WTC11 (cell line): ENCODE data around the gene FOXN3.
"Not testable (repeated sequence)": the region's sequence is repeated elsewhere in the genome, so short reads cannot be mapped to it uniquely, and the experiment has no call there.

ENCODE experiments used
- CREB1 ChIP-seq: sonication (generic); formaldehyde crosslinking; IDR thresholded peaks from 2 replicates; pipeline ENCODE4 v1.8.0; 2023; ENCODE audit warnings: mild to moderate bottlenecking, missing genetic modification reagents
- NFE2L1 ChIP-seq: sonication (generic); formaldehyde crosslinking; IDR thresholded peaks from 2 replicates; pipeline ENCODE4 v1.8.1; 2023; ENCODE audit warnings: missing genetic modification reagents
- NR1H2 ChIP-seq: sonication (generic); formaldehyde crosslinking; IDR thresholded peaks from 2 replicates; pipeline ENCODE4 v1.9.0; 2021; ENCODE audit warnings: mild to moderate bottlenecking, moderate library complexity, missing genetic modification reagents
- NR2C2 ChIP-seq: sonication (generic); formaldehyde crosslinking; IDR thresholded peaks from 2 replicates; pipeline ENCODE4 v1.8.0; 2022; ENCODE audit warnings: mild to moderate bottlenecking, missing genetic modification reagents
- SMAD3 ChIP-seq: sonication (generic); formaldehyde crosslinking; IDR thresholded peaks from 2 replicates; pipeline ENCODE4 v1.8.0; 2022; ENCODE audit warnings: missing genetic modification reagents, mild to moderate bottlenecking, borderline replicate concordance
- TF ChIP-seq, protein P1 (sequence below): sonication (generic); formaldehyde crosslinking; IDR thresholded peaks from 2 replicates; pipeline ENCODE4 v1.8.0; 2023; ENCODE audit warnings: mild to moderate bottlenecking, missing genetic modification reagents
- TF ChIP-seq, protein P2 (sequence below): fragments of 200-600 bp; IDR thresholded peaks from 2 replicates; pipeline ENCODE4 v1.8.0; 2022; ENCODE audit warnings: antibody characterized with exemption
- TF ChIP-seq, protein P3 (sequence below): sonication (generic); formaldehyde crosslinking; IDR thresholded peaks from 2 replicates; pipeline ENCODE4 v1.8.0; 2022; ENCODE audit warnings: mild to moderate bottlenecking, missing genetic modification reagents

DNA sequence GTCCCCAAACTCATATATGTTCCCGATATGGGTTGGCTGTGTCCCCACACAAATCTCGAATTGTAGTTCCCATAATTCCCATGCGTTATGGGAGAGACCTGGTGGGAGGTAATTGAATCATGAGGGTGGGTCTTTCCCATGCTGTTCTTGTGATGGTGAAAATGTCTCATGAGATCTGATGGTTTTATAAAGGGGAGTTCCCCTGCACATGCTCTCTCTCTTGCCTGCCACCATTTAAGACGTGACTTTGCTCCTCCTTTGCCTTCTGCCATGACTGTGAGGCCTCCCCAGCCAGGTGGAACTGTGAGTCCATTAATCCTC, 166.4 kb downstream of the FOXN3 start:
- TF ChIP-seq, protein P1, sequence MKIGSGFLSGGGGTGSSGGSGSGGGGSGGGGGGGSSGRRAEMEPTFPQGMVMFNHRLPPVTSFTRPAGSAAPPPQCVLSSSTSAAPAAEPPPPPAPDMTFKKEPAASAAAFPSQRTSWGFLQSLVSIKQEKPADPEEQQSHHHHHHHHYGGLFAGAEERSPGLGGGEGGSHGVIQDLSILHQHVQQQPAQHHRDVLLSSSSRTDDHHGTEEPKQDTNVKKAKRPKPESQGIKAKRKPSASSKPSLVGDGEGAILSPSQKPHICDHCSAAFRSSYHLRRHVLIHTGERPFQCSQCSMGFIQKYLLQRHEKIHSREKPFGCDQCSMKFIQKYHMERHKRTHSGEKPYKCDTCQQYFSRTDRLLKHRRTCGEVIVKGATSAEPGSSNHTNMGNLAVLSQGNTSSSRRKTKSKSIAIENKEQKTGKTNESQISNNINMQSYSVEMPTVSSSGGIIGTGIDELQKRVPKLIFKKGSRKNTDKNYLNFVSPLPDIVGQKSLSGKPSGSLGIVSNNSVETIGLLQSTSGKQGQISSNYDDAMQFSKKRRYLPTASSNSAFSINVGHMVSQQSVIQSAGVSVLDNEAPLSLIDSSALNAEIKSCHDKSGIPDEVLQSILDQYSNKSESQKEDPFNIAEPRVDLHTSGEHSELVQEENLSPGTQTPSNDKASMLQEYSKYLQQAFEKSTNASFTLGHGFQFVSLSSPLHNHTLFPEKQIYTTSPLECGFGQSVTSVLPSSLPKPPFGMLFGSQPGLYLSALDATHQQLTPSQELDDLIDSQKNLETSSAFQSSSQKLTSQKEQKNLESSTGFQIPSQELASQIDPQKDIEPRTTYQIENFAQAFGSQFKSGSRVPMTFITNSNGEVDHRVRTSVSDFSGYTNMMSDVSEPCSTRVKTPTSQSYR (CRISPR knock-in tag), result not testable (repeated sequence)
- TF ChIP-seq, protein P2, sequence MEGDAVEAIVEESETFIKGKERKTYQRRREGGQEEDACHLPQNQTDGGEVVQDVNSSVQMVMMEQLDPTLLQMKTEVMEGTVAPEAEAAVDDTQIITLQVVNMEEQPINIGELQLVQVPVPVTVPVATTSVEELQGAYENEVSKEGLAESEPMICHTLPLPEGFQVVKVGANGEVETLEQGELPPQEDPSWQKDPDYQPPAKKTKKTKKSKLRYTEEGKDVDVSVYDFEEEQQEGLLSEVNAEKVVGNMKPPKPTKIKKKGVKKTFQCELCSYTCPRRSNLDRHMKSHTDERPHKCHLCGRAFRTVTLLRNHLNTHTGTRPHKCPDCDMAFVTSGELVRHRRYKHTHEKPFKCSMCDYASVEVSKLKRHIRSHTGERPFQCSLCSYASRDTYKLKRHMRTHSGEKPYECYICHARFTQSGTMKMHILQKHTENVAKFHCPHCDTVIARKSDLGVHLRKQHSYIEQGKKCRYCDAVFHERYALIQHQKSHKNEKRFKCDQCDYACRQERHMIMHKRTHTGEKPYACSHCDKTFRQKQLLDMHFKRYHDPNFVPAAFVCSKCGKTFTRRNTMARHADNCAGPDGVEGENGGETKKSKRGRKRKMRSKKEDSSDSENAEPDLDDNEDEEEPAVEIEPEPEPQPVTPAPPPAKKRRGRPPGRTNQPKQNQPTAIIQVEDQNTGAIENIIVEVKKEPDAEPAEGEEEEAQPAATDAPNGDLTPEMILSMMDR, result not testable (repeated sequence)
- TF ChIP-seq SMAD3 (CRISPR knock-in tag); NFE2L1 (CRISPR knock-in tag); NR1H2 (CRISPR knock-in tag); CREB1 (CRISPR knock-in tag); NR2C2: not testable (repeated sequence)
- TF ChIP-seq, protein P3, sequence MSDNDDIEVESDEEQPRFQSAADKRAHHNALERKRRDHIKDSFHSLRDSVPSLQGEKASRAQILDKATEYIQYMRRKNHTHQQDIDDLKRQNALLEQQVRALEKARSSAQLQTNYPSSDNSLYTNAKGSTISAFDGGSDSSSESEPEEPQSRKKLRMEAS (CRISPR knock-in tag), result not testable (repeated sequence)
